Esophagus muscularis mucosa (tissue), 3 donors: Measurements from ENCODE around the gene PRSS8.

Experiments used
- POLR2A ChIP-seq: fragments of 450-650 bp; IDR thresholded peaks from one replicate; pipeline ENCODE4 v1.6.1; 2017; ENCODE audit warnings: antibody characterized with exemption, moderate library complexity, mild to moderate bottlenecking, low read depth
- POLR2AphosphoS5 ChIP-seq, 2 donors: sonication (generic); formaldehyde crosslinking; IDR thresholded peaks; one replicate each; pipeline ENCODE4 v1.6.1; 2017; ENCODE audit warnings: antibody characterized with exemption in 2 of 2
- TF ChIP-seq, protein P1 (sequence below), 3 experiments: fragments of 200-600 bp in 2 of 3; fragments of 450-650 bp in 1 of 3; sonication (generic) in 2 of 3; IDR thresholded peaks; one replicate each; pipeline ENCODE4 v1.5.1; 2017 to 2019; ENCODE audit warnings: antibody characterized with exemption in 3 of 3, mild to moderate bottlenecking in 2 of 3, moderate library complexity in 1 of 3

DNA sequence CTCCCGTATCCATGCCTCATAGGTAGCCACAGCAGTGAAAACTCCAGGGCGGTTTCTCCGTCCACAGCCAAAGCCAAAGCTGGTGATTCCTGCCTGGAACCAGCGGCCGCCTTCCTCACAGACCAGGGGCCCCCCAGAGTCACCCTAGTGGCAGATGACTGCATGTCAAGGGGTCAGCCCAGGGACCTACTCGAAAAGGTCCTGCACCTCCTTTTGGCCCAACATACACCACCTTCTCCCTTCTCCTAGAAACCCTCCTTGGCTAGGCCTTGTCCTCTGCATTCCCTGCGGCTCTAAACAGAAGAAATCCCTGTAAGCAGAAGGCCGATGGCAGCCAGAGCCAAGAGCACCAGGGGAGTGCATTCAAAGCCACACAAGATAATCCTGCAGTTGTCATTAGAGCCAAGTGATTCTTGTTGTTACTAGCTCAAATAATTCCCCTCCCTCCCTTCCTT is 8.2 kb upstream of the PRSS8 start:
- TF ChIP-seq, protein P1, sequence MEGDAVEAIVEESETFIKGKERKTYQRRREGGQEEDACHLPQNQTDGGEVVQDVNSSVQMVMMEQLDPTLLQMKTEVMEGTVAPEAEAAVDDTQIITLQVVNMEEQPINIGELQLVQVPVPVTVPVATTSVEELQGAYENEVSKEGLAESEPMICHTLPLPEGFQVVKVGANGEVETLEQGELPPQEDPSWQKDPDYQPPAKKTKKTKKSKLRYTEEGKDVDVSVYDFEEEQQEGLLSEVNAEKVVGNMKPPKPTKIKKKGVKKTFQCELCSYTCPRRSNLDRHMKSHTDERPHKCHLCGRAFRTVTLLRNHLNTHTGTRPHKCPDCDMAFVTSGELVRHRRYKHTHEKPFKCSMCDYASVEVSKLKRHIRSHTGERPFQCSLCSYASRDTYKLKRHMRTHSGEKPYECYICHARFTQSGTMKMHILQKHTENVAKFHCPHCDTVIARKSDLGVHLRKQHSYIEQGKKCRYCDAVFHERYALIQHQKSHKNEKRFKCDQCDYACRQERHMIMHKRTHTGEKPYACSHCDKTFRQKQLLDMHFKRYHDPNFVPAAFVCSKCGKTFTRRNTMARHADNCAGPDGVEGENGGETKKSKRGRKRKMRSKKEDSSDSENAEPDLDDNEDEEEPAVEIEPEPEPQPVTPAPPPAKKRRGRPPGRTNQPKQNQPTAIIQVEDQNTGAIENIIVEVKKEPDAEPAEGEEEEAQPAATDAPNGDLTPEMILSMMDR (IDR thresholded peaks at IDR 0.05): no peak
- TF ChIP-seq POLR2AphosphoS5 (IDR thresholded peaks at IDR 0.05) (no peak), POLR2A (no peak)
